Smooth muscle cell (in vitro differentiated cells): ENCODE measurements around the gene LRP5. TPM values are rescaled to one million over a fixed set of nuclear protein-coding genes. Genes with fewer than 3 reads are reported as not detected.

ENCODE experiments used
- DNase-seq: peaks from one replicate; lab custom pipeline; 2025; ENCODE audit not compliant: unreplicated experiment; lab: John Stamatoyannopoulos, UW
- H2AFZ ChIP-seq: fragments of 200-600 bp; sonication (generic); 2 replicates; pipeline ENCODE4 v1.6.0; 2016; ENCODE audit warnings: antibody characterized with exemption, low read depth, mild to moderate bottlenecking
- H3F3A ChIP-seq: fragments of 200-600 bp; sonication (generic); 2 replicates; pipeline ENCODE4 v1.6.0; 2017; ENCODE audit warnings: antibody characterized with exemption, low read depth
- H3K27ac ChIP-seq: fragments of 200-600 bp; sonication (generic); 2 replicates; pipeline ENCODE4 v1.5.1; 2016; ENCODE audit warnings: low read depth, mild to moderate bottlenecking
- H3K27me3 ChIP-seq: fragments of 200-600 bp; sonication (generic); 2 replicates; pipeline ENCODE4 v1.6.1; 2016; ENCODE audit warnings: low read depth, mild to moderate bottlenecking
- H3K36me3 ChIP-seq: fragments of 200-600 bp; sonication (generic); 2 replicates; pipeline ENCODE4 v1.5.1; 2016; ENCODE audit warnings: low read depth
- H3K4me1 ChIP-seq: fragments of 200-600 bp; sonication (generic); 2 replicates; pipeline ENCODE4 v1.5.1; 2016; ENCODE audit warnings: low read depth
- H3K4me2 ChIP-seq: fragments of 200-600 bp; sonication (generic); 2 replicates; pipeline ENCODE4 v1.6.0; 2016; ENCODE audit warnings: mild to moderate bottlenecking
- H3K4me3 ChIP-seq: fragments of 200-600 bp; sonication (generic); 2 replicates; pipeline ENCODE4 v1.5.1; 2016; ENCODE audit warnings: mild to moderate bottlenecking
- H3K79me2 ChIP-seq: fragments of 200-600 bp; sonication (generic); 2 replicates; pipeline ENCODE4 v1.6.0; 2016; ENCODE audit warnings: low read depth, mild to moderate bottlenecking
- H3K9ac ChIP-seq: fragments of 200-600 bp; sonication (generic); 2 replicates; pipeline ENCODE4 v1.6.0; 2016; ENCODE audit warnings: low read depth
- H3K9me3 ChIP-seq: fragments of 200-600 bp; sonication (generic); replicated peaks from 2 replicates; pipeline ENCODE4 v1.5.1; 2016; ENCODE audit warnings: low read depth
- H4K20me1 ChIP-seq: fragments of 200-600 bp; sonication (generic); 2 replicates; pipeline ENCODE4 v1.6.0; 2016; ENCODE audit warnings: low read depth
- WGBS: methylation state at CpG from one replicate; pipeline ENCODE4 v1.1.7; 2016; ENCODE audit warnings: low lambda C conversion rate; 5-methylcytosine and 5-hydroxymethylcytosine counted together
- polyA plus RNA-seq: library from polyadenylated mRNA; unstranded; fragments of >200 nt; fragmentation: Nextera tagmentation; extraction: Ambion mirVana; gene quantifications from 2 replicates; pipeline ENCODE4 v1.2.1, GENCODE V29; 2016
- total RNA-seq: library from RNA; depleted of rRNA; stranded (reverse); fragments of >200 nt; gene quantifications from 2 replicates; pipeline ENCODE4 v1.2.3, GENCODE V29; 2014
- TF ChIP-seq, protein P1 (sequence below): fragments of 200-600 bp; sonication (generic); IDR thresholded peaks from 2 replicates; pipeline ENCODE4 v1.5.1; 2017; ENCODE audit warnings: borderline replicate concordance, mild to moderate bottlenecking, antibody characterized with exemption; ENCODE audit not compliant: insufficient read depth, poor library complexity, severe bottlenecking

LRP5 gene
- total and polyA plus RNA-seq, 2 experiments from 2014 or later: 16.1 to 26.6 TPM

DNA sequence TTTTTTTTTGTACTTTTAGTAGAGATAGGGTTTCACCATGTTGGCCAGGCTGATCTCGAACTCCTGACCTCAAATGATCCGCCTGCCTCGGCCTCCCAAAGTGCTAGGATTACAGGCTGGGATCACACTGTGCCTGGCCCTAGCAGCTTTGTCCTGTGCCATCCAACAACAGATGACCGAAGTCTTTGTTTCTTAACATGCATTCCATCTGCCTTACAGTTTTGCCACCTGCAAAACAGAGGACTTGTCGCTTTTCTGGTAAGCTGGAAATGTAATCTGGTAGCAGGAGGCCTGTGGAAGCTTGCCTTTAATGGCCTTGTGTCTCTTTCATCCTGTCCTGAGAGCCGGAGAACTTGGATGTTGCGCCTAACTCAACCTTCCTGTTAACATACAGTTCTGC, 89.5 kb downstream of the LRP5 start:
- Histone ChIP-seq H3K4me3 (no peak overlapping the region), H3K9ac (no peak overlapping the region), H3F3A (no peaks in the 10 kb centered on the region), H3K36me3 (no peaks in the 10 kb centered on the region), H4K20me1 (no peaks in the 10 kb centered on the region), H3K4me1 (no peaks in the 10 kb centered on the region), H3K4me2 (no peak overlapping the region), H3K9me3 (no peaks in the 10 kb centered on the region), H3K27me3 (no peaks in the 10 kb centered on the region), H3K79me2 (no peaks in the 10 kb centered on the region), H3K27ac (no peak overlapping the region), H2AFZ (no peak overlapping the region)
- DNase-seq: no peak
- TF ChIP-seq, protein P1, sequence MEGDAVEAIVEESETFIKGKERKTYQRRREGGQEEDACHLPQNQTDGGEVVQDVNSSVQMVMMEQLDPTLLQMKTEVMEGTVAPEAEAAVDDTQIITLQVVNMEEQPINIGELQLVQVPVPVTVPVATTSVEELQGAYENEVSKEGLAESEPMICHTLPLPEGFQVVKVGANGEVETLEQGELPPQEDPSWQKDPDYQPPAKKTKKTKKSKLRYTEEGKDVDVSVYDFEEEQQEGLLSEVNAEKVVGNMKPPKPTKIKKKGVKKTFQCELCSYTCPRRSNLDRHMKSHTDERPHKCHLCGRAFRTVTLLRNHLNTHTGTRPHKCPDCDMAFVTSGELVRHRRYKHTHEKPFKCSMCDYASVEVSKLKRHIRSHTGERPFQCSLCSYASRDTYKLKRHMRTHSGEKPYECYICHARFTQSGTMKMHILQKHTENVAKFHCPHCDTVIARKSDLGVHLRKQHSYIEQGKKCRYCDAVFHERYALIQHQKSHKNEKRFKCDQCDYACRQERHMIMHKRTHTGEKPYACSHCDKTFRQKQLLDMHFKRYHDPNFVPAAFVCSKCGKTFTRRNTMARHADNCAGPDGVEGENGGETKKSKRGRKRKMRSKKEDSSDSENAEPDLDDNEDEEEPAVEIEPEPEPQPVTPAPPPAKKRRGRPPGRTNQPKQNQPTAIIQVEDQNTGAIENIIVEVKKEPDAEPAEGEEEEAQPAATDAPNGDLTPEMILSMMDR: no peak
- 88% methylated on average over 7 of the region's 7 CpGs for WGBS

DNA sequence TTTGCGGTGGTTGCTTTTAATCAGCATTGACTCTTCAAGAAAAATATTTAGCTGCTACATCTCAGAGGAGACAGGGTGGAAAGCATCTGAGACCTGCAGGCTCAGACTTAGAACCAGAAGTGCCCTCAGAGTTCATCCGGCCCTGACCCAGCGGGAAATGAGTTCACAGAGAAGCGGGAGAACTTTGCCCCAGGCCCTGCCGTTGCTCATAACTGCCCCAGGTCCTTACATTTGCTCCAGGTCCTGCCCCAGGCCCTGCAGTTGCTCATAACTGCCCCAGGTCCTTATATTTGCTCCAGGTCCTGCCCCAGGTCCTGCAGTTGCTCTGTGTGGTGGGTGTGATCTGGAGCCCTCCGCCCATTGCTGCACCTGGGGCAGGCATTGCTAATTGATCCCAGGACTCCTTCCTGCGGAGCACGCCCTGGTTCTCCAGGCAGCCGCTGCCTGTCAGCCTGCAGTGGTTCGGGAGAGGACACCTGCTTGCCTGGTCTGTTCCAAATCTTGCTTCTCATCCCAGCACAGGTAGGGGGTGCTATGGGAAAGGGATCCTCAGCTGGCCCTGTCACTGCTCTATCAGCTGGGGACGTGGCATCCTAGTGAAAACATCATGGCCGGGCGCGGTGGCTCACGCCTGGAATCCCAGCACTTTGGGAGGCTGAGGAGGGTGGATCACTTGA, 90.1 kb downstream of the LRP5 start:
- H3K9me3 ChIP-seq: no peaks in the 10 kb centered on the region
- no peak overlapping the region for H3K27ac ChIP-seq
- no peaks in the 10 kb centered on the region for H3F3A ChIP-seq
- H3K79me2 ChIP-seq: no peaks in the 10 kb centered on the region
- H3K4me1 ChIP-seq: no peaks in the 10 kb centered on the region
- no peaks in the 10 kb centered on the region for H3K27me3 ChIP-seq
- no peak overlapping the region for H2AFZ ChIP-seq
- WGBS: 96% methylated on average over 15 of the region's 15 CpGs
- no peak overlapping the region for H3K9ac ChIP-seq
- DNase-seq: no peak
- no peaks in the 10 kb centered on the region for H4K20me1 ChIP-seq
- H3K4me2 ChIP-seq: no peak overlapping the region
- TF ChIP-seq, protein P1: no peak
- H3K4me3 ChIP-seq: no peak overlapping the region
- H3K36me3 ChIP-seq: no peaks in the 10 kb centered on the region

DNA sequence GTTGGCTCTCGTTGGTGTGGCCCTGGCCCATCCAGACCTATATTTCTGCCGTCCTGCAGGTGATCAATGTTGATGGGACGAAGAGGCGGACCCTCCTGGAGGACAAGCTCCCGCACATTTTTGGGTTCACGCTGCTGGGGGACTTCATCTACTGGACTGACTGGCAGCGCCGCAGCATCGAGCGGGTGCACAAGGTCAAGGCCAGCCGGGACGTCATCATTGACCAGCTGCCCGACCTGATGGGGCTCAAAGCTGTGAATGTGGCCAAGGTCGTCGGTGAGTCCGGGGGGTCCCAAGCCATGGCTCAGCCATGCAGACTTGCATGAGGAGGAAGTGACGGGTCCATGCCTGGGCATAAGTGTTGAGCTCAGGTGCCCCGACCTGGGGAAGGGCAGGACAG, 91.0 kb downstream of the LRP5 start:
- H3K4me1 ChIP-seq: no peaks in the 10 kb centered on the region
- no peak overlapping the region for H3K27ac ChIP-seq
- H4K20me1 ChIP-seq: no peaks in the 10 kb centered on the region
- H3K36me3 ChIP-seq: no peaks in the 10 kb centered on the region
- H3K9me3 ChIP-seq: no peaks in the 10 kb centered on the region
- H3K4me3 ChIP-seq: no peak overlapping the region
- no peak overlapping the region for H3K9ac ChIP-seq
- no peak overlapping the region for H3K4me2 ChIP-seq
- H3F3A ChIP-seq: no peaks in the 10 kb centered on the region
- no peaks in the 10 kb centered on the region for H3K79me2 ChIP-seq
- WGBS: 98% methylated on average over 18 of the region's 18 CpGs
- TF ChIP-seq, protein P1: no peak
- DNase-seq: no peak
- H2AFZ ChIP-seq: no peak overlapping the region
- no peaks in the 10 kb centered on the region for H3K27me3 ChIP-seq

DNA sequence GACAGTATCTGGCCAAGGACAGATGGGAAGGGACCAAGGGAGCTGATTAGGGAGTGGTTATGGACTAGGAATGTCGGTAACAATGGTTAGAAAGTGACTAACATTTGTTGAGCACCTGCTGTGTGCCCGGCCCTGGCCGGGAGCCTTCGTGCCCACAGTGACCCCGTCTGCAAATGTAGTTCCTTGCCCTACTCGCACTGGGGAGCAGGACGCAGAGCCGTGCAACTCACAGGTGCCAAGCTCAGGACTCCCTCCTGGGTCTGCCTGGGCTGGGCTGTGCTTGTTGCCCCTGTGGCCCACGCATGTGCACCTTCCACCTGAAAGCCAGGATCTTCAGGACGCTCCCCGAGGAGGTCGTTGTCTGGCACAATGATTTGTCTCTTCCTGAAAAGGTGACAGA, 91.4 kb downstream of the LRP5 start:
- H3K9me3 ChIP-seq: no peaks in the 10 kb centered on the region
- DNase-seq: no peak
- H3K4me2 ChIP-seq: no peak overlapping the region
- no peaks in the 10 kb centered on the region for H3K79me2 ChIP-seq
- no peak overlapping the region for H3K27ac ChIP-seq
- H4K20me1 ChIP-seq: no peaks in the 10 kb centered on the region
- TF ChIP-seq, protein P1: no peak
- 99% methylated on average over 12 of the region's 12 CpGs for WGBS
- H2AFZ ChIP-seq: no peak overlapping the region
- no peak overlapping the region for H3K9ac ChIP-seq
- H3K36me3 ChIP-seq: no peaks in the 10 kb centered on the region
- no peaks in the 10 kb centered on the region for H3K27me3 ChIP-seq
- H3F3A ChIP-seq: no peaks in the 10 kb centered on the region
- no peak overlapping the region for H3K4me3 ChIP-seq
- H3K4me1 ChIP-seq: no peaks in the 10 kb centered on the region
